Natural killer cell (primary cell): ENCODE measurements around the gene PHYH. TPM values are rescaled to one million over a fixed set of nuclear protein-coding genes. Genes with fewer than 3 reads are reported as not detected.

Experiments used
- ATAC-seq, 3 donors: fragments of 150-1000 bp in 2 of 3; fragments of 200-7000 bp in 1 of 3; cut with Tn5 transposase; 1 replicate in 1 of 3; 2 replicates in 2 of 3; pipeline ENCODE4 v1.10.0; 2021; ENCODE audit warnings: mild to moderate bottlenecking in 2 of 3, moderate library complexity in 2 of 3
- DNase-seq, 2 donors: peaks; one replicate each; pipeline versions ENCODE4 v3.0.0 to v3.0.0-alpha.2; 2013 to 2021; ENCODE audit warnings: mixed read lengths in 1 of 2
- H3K27ac ChIP-seq: one replicate; pipeline ENCODE4 v1.5.1; 2013; ENCODE audit warnings: mild to moderate bottlenecking, low read length
- H3K27me3 ChIP-seq: one replicate; pipeline ENCODE4 v1.6.1; 2013; ENCODE audit warnings: low read length; ENCODE audit not compliant: control insufficient read depth, insufficient read depth
- H3K36me3 ChIP-seq: one replicate; pipeline ENCODE4 v1.6.1; 2013; ENCODE audit warnings: low read length; ENCODE audit not compliant: control insufficient read depth, insufficient read depth
- H3K4me1 ChIP-seq: one replicate; pipeline ENCODE4 v1.6.1; 2013; ENCODE audit warnings: low read length; ENCODE audit not compliant: control insufficient read depth, insufficient read depth
- H3K4me3 ChIP-seq: one replicate; pipeline ENCODE4 v1.5.1; 2013; ENCODE audit warnings: low read length
- H3K9me3 ChIP-seq: one replicate; pipeline ENCODE4 v1.6.1; 2013; ENCODE audit warnings: low read length; ENCODE audit not compliant: control insufficient read depth, insufficient read depth
- H3K27ac Mint-ChIP-seq, 2 donors: one replicate each; pipeline ENCODE4 v1.8.0; 2022; ENCODE audit warnings: mild to moderate bottlenecking in 2 of 2, mixed read lengths in 2 of 2, moderate library complexity in 1 of 2
- H3K27me3 Mint-ChIP-seq, 2 donors: one replicate each; pipeline ENCODE4 v1.8.0; 2022; ENCODE audit warnings: low read depth in 2 of 2, mixed read lengths in 2 of 2
- H3K36me3 Mint-ChIP-seq: one replicate; pipeline ENCODE4 v1.8.0; 2022; ENCODE audit warnings: mixed read lengths
- H3K4me1 Mint-ChIP-seq, 2 donors: one replicate each; pipeline ENCODE4 v1.8.0; 2022; ENCODE audit warnings: mixed read lengths in 2 of 2
- H3K4me3 Mint-ChIP-seq: one replicate; pipeline ENCODE4 v1.8.0; 2022; ENCODE audit warnings: mild to moderate bottlenecking, moderate library complexity, mixed read lengths
- H3K9me3 Mint-ChIP-seq, 2 donors: one replicate each; pipeline ENCODE4 v1.8.0; 2022; ENCODE audit warnings: mixed read lengths in 2 of 2
- WGBS: methylation state at CpG from one replicate; pipeline ENCODE4 v1.1.7; 2013; ENCODE audit warnings: missing lambda C conversion rate; ENCODE audit not compliant: insufficient coverage; 5-methylcytosine and 5-hydroxymethylcytosine counted together
- intact Hi-C: fragments of 100-400 bp; cut with micrococcal nuclease; formaldehyde crosslinking; loops from one replicate; pipeline ENCODE4 v1.14.2; 2022
- total RNA-seq, 4 donors: library from RNA; stranded (reverse); fragments of 120-200 nt in 1 of 4; gene quantifications; one replicate each; pipeline versions ENCODE4 v1.2.3 to v1.2.4, GENCODE V29; 2013 to 2022
- TF ChIP-seq, protein P1 (sequence below): fragments of 200-600 bp; IDR thresholded peaks from one replicate; pipeline ENCODE4 v1.8.0; 2022; ENCODE audit warnings: antibody characterized with exemption

Gene PHYH
- total RNA-seq, 3 donors from 2014 or later (not counting 1 experiment from before 2014, with no cell fraction given): 6.9 to 7.3 (median 7.2) TPM

DNA sequence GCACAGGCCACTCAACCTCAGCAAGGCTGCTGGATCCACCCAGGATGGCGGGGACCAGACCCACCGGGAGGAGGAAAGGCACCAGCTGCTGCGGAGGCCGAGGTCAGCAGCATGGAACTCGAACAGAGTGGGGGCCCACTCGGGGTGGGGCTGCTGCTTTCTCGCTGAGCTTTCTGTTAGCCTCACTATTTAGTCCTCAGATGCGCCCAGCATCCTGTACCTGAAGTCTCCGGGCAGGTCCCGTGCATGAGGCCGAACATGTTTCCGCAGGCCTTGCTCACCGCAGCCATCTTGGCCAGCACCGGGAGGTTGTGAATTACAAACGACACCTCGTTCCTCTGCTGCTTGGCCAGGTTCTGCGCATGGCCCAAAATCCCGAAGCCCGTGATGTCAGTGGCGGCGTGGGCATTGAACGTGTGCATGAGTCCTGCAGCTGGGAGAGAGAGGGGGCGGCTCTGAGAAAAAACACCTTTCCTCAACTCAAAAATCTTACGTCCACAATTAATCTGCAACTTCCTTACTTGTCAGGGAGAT, 22.8 kb upstream of the PHYH start:
- 98% methylated on average over 24 of the region's 24 CpGs for WGBS
- H3K4me1 ChIP-seq: no peaks in the 10 kb centered on the region
- Mint-ChIP-seq H3K27me3 (no peaks in the 10 kb centered on the region), H3K27ac (no peak overlapping the region), H3K4me3 (no peak overlapping the region), H3K4me1 (no peaks in the 10 kb centered on the region), H3K36me3 (no peaks in the 10 kb centered on the region), H3K9me3 (no peaks in the 10 kb centered on the region)
- H3K9me3 ChIP-seq: no peaks in the 10 kb centered on the region
- H3K27me3 ChIP-seq: no peaks in the 10 kb centered on the region
- TF ChIP-seq, protein P1, sequence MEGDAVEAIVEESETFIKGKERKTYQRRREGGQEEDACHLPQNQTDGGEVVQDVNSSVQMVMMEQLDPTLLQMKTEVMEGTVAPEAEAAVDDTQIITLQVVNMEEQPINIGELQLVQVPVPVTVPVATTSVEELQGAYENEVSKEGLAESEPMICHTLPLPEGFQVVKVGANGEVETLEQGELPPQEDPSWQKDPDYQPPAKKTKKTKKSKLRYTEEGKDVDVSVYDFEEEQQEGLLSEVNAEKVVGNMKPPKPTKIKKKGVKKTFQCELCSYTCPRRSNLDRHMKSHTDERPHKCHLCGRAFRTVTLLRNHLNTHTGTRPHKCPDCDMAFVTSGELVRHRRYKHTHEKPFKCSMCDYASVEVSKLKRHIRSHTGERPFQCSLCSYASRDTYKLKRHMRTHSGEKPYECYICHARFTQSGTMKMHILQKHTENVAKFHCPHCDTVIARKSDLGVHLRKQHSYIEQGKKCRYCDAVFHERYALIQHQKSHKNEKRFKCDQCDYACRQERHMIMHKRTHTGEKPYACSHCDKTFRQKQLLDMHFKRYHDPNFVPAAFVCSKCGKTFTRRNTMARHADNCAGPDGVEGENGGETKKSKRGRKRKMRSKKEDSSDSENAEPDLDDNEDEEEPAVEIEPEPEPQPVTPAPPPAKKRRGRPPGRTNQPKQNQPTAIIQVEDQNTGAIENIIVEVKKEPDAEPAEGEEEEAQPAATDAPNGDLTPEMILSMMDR: no peak
- peaks cover 50% of the 10 kb centered on the region for H3K36me3 ChIP-seq
- no peak overlapping the region for H3K27ac ChIP-seq
- no peak for ATAC-seq
- no peak overlapping the region for H3K4me3 ChIP-seq
- intact Hi-C loops: no loop called here
- no peak for DNase-seq

DNA sequence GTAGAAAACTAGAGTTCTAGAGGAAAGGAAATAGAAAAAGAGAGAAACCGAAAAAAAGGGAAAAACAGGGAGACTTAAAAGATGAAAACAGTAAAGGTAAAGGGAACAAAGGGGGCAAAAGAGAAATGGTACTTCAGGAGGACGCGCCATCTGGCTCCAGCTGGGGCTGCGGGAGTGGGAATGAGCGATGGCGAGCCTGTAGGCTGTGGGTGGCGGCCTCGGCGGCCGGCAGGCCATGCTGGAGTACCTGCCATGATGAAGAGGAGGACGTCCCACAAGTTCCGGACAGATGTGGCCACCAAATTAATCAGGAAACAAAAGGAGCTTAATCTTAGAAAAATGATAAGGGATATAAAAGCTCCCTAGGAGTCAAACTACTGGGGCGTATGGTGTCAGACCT, 21.7 kb upstream of the PHYH start:
- intact Hi-C loops: no loop called here
- no peaks in the 10 kb centered on the region for H3K4me1 Mint-ChIP-seq
- 93% methylated on average over 13 of the region's 13 CpGs for WGBS
- DNase-seq (no peak), ATAC-seq (no peak)
- no peaks in the 10 kb centered on the region for H3K9me3 ChIP-seq
- H3K36me3 Mint-ChIP-seq: no peaks in the 10 kb centered on the region
- H3K4me3 Mint-ChIP-seq: no peak overlapping the region
- no peaks in the 10 kb centered on the region for H3K9me3 Mint-ChIP-seq
- H3K36me3 ChIP-seq: peaks cover 41% of the 10 kb centered on the region
- no peaks in the 10 kb centered on the region for H3K4me1 ChIP-seq
- H3K27ac Mint-ChIP-seq: no peak overlapping the region
- H3K27me3 ChIP-seq: no peaks in the 10 kb centered on the region
- TF ChIP-seq, protein P1: no peak
- H3K27ac ChIP-seq: no peak overlapping the region
- H3K27me3 Mint-ChIP-seq: no peaks in the 10 kb centered on the region
- H3K4me3 ChIP-seq: no peak overlapping the region

DNA sequence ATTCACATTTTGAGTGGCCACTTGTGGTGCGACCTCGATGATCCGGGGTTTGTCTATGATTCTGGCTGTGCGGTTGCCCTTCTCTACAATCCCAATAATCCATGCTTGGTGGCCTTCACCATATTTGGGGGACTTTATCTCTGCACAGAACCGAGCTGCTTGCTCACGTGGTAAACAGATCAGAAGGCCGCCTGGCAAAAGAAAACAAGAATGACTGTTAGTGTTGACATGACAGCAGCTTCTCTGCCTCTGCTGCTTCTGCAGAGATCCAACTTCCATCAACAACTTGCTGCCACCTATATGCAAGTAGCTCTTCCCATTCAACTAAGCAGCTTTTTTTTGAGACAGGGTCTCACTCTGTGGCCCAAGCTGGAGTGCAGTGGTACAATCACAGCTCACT, 19.3 kb upstream of the PHYH start:
- over 99% methylated on average over 6 of the region's 7 CpGs for WGBS
- intact Hi-C loops: no loop called here
- Mint-ChIP-seq H3K27me3 (no peaks in the 10 kb centered on the region), H3K4me1 (no peaks in the 10 kb centered on the region), H3K36me3 (no peaks in the 10 kb centered on the region), H3K27ac (no peak overlapping the region), H3K9me3 (no peaks in the 10 kb centered on the region), H3K4me3 (no peak overlapping the region)
- TF ChIP-seq, protein P1: no peak
- H3K36me3 ChIP-seq: peaks cover 24% of the 10 kb centered on the region
- no peaks in the 10 kb centered on the region for H3K9me3 ChIP-seq
- DNase-seq (no peak), ATAC-seq (no peak)
- H3K4me3 ChIP-seq: no peak overlapping the region
- no peak overlapping the region for H3K27ac ChIP-seq
- H3K27me3 ChIP-seq: no peaks in the 10 kb centered on the region
- H3K4me1 ChIP-seq: no peaks in the 10 kb centered on the region

DNA sequence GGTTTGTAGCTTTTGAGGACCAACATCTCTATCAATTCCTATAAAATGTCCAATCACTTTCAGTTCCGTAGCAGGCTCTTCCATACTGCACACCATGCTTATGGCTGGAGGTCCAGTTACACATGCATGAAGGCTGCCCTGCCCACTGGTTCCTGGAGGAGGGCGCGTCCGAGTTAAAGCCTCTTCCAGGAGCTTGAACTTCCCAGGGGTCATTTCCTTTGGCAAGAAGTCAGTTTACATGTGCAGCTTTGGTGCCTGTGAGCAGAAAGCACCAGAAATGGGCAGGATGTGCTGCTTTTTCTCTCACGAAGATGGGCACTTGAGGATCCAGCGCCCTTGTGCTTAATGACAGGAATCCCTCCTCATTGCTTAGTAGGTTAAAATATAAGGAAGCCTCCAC, 17.6 kb upstream of the PHYH start:
- Histone ChIP-seq H3K27ac (no peak overlapping the region), H3K27me3 (no peaks in the 10 kb centered on the region), H3K9me3 (no peaks in the 10 kb centered on the region), H3K4me3 (no peak overlapping the region), H3K4me1 (no peaks in the 10 kb centered on the region), H3K36me3 (peaks cover 17% of the 10 kb centered on the region)
- intact Hi-C loops: no loop called here
- 100% methylated on average over 5 of the region's 6 CpGs for WGBS
- H3K4me1 Mint-ChIP-seq: no peaks in the 10 kb centered on the region
- DNase-seq (no peak), ATAC-seq (no peak)
- no peaks in the 10 kb centered on the region for H3K27me3 Mint-ChIP-seq
- no peak overlapping the region for H3K4me3 Mint-ChIP-seq
- no peak overlapping the region for H3K27ac Mint-ChIP-seq
- no peaks in the 10 kb centered on the region for H3K9me3 Mint-ChIP-seq
- TF ChIP-seq, protein P1: no peak
- H3K36me3 Mint-ChIP-seq: no peaks in the 10 kb centered on the region
